NCI-H2171 treated with DMSO at 0.1 percent for 48 hours (cell line): ENCODE results near the gene MFSD2A.
"Not testable (repeated sequence)": the region's sequence is repeated elsewhere in the genome, so short reads cannot be mapped to it uniquely, and the experiment has no call there.

ENCODE experiments used
- DNase-seq: peaks from one replicate; lab custom pipeline; 2025; lab: John Stamatoyannopoulos, UW

MFSD2A gene

GRCh38 chr1:39969048-39969447, 14.1 kb downstream of the MFSD2A start:
- no peak for DNase-seq

- DNase-seq, result peak; percentile 85
Measured at GRCh38 chr1:39969531-39970270, 14.8 kb downstream of the MFSD2A start.

- DNase-seq, result peak; percentile 96
Measured at GRCh38 chr1:39970274-39970673, 15.3 kb downstream of the MFSD2A start.

DNA sequence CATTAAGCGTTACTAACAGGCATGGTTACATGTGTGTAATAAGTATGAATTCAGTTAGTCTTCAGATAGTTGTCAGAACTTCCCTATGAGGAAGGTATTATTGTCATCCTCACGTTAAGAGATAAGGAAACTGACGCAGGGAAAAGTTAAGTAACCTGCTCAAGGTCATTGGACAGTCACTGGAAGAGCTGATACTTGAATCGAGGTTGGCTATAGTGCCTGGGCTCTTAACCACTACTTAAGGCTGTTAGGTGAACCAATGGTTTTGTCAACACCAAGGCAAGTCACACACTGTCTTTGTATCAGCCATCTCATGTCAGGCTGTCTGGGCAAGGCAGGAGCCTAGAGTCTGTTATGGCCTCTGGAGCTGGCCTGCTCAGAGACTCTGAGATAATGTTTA, 16.2 kb downstream of the MFSD2A start:
- DNase-seq, result no peak

DNA sequence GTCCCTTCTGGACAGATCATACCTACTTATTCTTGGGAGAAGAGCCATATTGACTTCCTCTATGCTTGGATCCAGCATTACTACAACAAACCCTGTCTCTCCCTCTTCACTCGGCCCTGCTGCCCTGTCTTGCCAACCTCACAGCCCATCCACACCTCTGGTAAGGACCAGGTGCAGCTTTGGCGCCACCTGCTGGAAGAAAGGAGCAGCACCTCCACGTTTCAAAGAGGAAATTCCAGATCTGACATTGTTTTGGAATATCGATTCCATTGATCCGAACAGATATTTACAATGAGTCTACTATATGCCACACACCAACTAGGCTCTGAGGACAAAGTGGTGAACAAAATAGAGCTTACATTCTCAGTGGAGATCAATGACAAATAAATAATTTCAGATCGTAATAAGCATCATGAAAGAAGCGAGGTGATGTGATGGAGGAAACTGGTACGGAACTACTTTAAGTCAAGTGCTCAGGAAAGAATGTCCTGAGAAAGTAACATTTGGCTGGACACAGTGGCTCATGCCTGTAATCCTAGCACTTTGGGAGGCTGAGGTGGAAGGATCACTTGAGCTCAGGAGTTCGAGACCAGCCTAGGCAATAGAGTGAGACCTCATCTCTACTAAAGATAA, 18.7 kb downstream of the MFSD2A start:
- DNase-seq, result peak; percentile 77

GRCh38 chr1:39976732-39977131, 21.8 kb downstream of the MFSD2A start:
- DNase-seq, result peak; percentile 77

GRCh38 chr1:39977202-39977601, 22.3 kb downstream of the MFSD2A start:
- DNase-seq, result peak; percentile 43

GRCh38 chr1:39979654-39980053, 24.7 kb downstream of the MFSD2A start:
- DNase-seq, result no peak

DNA sequence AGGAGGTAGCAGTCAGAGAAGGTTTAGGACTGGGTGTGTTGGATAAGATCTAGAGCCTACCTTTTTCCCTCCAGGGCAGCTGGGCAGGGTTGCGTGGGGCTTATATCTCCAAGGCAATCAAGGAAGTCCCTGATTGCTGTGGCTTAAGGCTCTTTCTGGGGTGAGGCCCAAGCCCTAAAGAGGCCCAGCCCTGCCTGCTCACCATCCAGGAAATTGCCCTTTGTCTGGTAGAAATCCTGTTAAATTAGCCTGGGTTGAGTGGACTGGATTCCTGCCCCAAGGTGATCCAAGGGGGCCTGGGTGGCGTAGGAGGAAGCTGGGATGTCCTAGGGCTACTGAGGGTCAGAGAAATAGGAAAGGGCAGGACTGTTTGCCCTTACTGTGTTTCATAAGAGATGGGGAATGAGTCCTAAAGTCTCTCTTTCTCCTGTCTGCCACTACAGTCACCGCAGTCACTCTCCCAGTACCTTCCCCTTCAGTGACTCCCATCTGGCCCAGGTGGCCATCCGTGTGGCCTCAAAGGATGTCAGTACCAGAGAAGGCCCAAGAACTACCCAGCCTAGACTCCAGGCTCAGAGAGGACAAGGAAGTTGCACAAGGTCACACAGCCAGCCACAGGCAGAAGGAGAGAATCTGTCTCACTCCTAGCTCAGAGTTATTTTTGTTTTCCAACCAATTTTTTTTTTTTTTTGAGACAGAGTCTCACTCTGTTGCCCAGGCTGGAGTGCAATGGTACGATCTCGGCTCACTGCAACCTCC, 25.8 kb downstream of the MFSD2A start:
- no peak for DNase-seq

DNA sequence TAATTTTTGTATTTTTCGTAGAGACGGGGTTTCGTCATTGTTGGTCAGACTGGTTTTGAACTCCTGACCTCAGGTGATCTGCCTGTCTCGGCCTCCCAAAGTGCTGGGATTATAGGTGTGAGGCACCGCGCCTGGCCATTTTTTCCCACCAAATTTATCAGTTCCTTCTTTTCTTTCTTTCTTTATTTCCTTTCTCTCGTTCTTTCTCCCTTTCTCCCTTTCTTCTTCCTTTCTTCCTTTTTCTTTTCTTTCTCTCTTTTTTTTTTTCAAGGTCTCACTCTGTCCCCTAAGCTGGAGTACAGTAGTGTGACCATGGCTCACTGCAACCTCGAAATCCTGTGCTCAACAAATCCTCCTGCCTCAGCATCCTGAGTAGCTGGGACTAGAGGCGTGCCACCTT, 26.4 kb downstream of the MFSD2A start:
- no peak for DNase-seq

DNA sequence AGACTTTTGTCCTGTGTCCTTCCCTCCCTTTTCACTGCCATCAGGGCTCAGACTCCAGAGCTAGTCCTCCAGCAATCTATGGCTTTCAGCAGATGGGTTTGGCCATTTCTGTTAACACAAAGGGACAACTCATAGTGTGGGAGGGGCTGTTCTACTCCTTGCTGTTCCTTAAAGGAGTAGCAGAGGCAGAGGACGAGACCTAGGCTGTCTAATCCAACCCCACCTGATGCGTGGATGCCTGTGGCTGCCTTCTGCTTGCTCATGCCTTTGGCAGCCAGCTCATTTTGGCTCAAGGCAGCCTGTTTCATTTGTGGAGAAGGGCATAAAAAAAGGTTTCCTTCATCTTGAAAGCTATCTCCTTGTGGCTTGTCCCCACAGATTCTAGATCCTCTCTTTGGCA, 27.0 kb downstream of the MFSD2A start:
- no peak for DNase-seq

- not testable (repeated sequence) for DNase-seq
Measured at GRCh38 chr1:39984480-39984879, 29.5 kb downstream of the MFSD2A start.

DNA sequence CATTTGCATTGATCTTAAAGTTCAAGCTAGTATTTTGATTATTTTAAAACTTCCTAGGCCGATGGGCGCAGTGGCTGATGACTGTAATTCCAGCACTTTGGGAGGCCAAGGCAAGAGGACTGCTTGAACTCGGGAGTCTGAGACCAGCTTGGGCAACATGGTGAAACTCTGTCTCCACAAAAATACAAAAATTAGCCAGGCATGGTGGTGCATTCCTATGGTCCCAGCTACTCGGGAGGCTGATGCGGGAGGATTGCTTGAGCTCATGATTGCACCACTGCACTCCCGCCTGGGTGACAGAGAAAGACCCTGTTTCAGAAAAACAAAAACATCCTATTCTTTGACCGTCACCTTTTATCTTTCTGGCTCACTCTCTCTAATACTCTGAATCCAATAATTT, 30.0 kb downstream of the MFSD2A start:
- no peak for DNase-seq

- DNase-seq, result no peak
Measured at GRCh38 chr1:39987869-39988268, 32.9 kb downstream of the MFSD2A start.

GRCh38 chr1:39988618-39989343, 33.8 kb downstream of the MFSD2A start:
- DNase-seq, result no peak

DNA sequence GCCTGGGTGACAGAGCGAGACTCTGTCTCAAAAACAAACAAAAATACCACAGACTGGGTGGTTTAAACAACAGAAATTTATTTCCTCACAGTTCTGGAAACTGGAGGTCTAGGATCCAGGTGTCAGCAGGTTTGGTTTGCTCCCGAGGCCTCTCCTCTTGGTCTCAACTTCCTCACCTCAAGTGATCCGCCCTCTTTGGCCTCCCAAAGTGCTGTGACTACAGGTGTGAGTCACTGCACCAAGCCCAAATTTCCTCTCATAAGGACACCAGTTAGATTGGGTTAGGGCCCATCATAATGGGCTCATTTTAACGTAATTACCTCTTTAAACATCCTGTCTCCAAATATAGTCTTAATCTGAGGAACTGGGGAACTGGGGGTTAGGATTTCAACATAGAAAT, 35.5 kb downstream of the MFSD2A start:
- no peak for DNase-seq

- DNase-seq, result no peak
Measured at GRCh38 chr1:39992234-39992633, 37.3 kb downstream of the MFSD2A start.

DNA sequence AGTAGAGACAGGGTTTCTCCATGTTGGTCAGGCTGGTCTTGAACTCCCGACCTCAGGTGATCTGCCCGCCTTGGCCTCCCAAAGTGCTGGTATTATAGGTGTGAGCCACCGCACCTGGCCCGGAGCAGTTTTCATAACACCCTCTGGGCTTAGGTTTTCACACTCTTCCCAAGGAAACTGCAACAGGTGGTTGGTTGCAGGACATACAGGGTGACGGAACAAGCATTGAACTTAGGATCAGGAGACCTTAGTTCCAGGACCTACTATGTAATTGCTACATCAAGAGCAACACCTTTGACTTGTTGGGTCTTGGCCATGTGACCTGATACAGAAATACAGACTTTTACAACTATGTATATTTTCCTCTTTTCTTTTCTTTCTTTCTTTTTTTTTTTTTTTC, 37.9 kb downstream of the MFSD2A start:
- no peak for DNase-seq

GRCh38 chr1:39995973-39996393, 41.0 kb downstream of the MFSD2A start:
- no peak for DNase-seq

- no peak for DNase-seq
Measured at GRCh38 chr1:39996396-39997004, 41.6 kb downstream of the MFSD2A start.

- no peak for DNase-seq
Measured at GRCh38 chr1:40001456-40001855, 46.5 kb downstream of the MFSD2A start.
